ENCODE measurements around the gene SMARCAL1.

The SMARCAL1 gene

DNA sequence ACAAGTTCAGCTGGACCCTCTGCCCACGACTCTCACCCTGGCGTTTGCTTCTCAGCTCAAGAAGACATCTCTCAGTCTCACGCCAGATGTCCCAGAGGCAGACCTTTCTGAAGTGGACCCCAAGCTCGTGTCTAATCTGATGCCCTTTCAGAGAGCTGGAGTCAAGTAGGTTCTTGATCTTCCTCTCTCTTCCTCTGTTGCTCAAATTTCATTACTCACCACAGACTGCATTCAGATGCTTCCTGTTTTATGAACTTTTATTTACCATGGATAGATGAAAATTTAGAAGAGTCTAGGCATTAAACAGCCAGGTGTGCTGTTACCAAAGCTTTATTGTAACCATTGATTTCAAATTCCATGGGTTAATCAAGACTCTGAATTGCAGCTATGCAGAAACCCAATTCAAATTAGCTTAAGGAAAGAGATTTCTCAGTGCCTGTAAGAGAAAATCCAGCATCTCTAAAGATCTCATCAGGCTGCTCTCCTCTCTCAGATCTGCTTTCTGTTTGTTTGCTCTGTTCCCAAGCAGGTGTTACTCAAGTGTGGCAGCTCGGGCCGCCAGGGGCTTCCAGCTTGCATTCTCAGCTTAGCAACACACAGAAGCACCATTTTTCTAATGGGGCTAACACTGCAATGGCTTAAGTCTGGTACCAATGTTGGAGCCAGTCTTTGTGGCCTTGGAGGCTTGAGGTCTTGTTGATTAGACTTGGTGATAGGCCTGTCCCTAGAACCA lies 16.5 kb downstream of the SMARCAL1 start:
- DNase-seq (ENCODE audit: low spot score), result no peak

DNA sequence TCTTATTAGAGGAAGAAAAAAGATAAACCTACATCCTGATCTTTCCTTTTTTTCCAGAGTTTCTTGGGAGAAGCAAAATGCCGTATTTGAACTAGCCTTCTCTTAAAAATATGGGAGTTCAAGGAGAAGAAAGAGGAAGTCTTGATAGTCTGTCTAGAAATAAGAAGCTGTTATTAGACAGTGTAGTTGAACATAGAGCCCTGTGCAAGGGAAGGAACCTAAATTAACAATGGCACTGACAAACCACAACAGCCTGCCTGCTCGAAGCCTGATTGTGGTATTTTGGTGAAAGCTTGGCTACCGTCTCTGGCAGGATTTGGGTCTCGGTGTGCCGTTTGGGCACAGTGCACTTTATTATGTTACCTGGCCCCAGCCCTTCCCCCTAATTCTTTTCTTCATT lies 17.1 kb downstream of the SMARCAL1 start:
- no peak for DNase-seq (ENCODE audit: low spot score)

DNA sequence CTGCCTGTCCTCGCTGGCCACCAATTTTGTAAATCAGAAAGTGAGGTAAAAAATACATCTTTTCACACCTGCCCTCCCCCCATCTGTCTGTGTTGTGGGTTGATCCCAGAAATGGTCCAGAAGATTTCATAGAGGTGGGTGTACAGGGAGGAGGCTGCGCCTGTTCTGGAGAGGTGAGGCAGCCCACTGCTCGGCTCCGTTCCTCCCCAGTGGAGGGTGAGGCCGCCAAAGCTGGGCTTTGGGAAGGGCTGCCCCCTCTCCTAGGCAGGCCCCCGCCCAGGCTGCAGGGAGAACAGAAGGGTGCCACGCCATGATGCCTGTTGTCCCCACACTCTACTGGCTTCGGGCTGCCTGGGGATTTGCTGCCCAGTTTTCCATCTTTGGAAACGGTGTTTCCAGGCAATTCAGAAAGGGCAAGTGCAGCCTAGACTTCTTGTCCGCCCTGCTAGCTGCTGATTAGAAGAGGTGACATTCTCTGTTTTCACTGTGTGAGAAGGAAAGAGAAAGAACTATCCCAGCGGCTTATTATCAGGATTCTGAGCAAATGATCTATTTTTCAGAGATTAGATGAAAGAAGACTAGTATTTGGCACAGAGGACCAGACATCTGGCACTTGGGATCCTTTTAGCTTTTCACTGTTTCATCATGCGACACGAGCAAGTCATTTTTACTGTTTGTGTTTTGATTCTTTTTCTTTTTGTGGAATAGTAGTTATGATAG lies 18.7 kb downstream of the SMARCAL1 start:
- no peak for DNase-seq (ENCODE audit: low spot score)

DNA sequence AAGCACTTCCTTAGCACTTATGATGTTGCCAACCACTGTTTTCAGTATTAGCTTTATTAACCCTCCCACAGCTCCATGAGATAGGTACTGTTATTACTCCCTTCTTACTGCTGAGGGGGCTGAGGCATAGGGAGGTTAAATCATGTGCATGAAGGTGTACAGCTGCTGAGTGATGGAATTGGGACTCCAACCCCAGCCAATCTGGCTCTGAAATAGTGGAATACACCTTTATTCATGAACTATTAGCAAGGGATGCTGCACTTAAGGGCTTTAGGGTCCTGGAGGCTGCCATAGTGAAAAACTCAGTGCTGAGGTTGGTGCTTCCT lies 19.2 kb downstream of the SMARCAL1 start:
- DNase-seq (ENCODE audit: low spot score), result no peak

DNA sequence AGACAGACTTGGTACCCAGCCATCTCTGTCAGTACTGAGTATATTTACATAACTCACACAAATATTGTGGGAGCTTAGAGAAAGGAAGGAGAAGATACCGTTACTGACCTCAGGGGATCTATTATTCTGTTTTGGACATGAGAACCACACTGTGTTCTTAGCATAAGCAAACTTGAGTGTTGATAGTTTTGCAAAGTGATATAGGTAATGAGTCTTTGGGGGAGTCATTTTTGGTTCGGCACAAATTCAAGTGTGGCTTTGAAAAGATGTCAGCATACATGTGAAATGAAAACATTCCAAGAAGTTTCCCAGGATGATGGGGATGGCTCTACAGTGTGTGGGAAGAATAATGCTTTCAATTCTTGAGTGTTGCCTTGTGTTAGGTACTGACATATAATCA lies 24.1 kb downstream of the SMARCAL1 start:
- DNase-seq (ENCODE audit: low spot score), result no peak

DNA sequence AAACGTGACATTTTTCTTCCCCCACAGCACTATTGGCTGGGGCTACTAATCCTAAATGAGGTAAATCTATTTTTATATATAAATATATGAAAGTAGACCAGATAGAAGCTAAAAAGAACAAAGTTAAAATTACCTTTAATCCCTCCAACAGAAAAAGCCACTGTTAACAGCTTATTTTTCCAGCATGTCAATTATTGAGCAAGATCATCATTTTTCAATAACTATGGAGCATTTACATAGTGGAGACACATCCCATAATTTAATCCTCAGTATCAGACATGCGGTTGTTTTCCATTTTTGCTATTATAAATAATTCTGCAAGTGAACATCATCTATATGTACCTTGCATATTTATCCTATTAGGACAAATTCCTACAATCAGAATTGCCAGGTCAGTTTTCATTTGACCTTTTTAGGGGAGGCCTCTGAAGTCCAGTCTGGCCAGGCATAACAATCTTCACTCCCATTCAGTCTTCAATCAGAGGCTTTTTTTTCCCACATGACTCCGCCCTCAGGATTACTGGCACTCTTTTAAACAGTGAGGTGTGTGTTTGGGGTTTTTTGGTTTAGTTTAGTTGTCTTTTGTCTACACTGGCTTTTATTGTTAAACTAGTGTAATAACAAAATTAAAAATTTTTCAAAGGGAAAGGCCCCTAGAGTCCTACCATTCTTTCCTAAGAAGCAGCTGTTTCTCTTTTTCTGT lies 29.2 kb downstream of the SMARCAL1 start:
- no peak for DNase-seq (ENCODE audit: low spot score)

DNA sequence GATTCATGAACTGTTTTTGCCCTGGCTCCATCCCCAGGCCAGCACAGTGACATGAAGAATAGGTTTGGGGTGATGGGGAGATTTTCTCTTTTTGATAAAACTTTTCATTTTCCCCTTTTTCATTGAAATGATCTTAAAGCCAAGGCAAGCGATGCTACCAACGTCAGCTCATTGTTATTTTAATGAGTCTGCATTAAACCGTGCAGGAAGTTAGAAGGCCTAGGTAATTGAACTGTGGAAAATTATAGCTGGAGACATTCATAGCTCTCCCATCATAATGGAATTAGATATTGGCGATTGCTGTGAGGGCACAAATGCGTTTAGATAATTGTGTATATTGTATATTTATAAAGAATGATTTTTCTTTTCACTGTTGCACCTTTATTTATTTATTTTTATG lies 33.2 kb downstream of the SMARCAL1 start:
- no peak for DNase-seq (ENCODE audit: low spot score)

DNA sequence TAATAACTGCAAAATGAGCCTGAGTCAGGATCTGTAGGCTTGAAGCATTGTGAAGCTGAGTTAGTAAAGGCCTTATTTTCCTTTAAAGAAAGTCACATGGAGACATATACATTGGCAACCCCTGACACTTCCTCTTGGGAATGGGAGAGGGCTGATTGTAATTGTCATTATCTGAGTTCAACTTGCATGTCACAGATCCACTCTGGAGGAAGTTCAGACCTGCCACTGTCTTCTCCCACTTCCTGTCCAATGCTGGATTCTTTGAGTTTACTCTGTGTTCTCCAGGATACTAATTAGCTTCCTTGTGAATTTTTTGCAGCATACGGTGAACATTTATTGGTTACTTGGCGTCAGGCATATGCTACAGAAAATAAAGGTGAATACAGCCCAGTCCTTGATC lies 34.1 kb downstream of the SMARCAL1 start:
- DNase-seq (ENCODE audit: low spot score), result no peak

DNA sequence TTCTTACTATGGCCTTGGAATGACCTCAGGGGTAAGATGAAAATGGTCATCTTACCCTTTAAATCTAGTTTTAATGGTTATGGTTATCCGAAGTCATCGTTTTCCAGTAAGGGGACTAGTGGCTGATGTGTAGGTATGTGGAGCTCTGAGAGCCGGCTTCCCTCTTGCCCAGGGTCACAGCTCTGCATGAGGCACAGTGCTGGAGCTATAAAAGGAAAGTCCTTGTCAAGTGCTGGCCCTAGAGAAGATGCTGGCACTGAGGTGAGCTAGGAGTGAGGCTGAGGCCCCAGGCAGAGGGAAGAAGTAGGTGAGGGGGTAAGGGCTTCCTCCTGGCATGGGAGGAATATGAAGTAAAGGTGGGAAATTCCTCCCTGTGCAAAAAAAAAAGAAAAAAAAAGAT lies 35.0 kb downstream of the SMARCAL1 start:
- no peak for DNase-seq (ENCODE audit: low spot score)

DNA sequence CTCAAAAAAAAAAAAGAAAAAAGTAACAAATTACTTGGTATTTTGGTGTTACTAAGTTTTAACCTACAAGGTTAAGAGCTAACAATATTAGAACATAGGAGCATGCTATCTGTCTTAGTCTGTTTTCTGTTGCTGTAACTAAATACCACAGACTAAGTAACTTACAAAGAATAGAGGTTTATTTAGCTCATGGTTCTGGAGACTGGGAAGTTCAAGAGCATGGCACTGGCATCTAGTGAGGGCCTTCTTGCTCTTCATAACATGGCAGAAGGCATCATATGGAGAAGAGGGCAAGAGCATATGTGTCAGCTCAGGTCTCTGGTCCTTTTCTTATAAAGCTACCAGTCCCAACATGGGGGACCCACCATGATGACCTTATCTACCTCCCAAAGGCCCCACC lies 36.5 kb downstream of the SMARCAL1 start:
- no peak for DNase-seq (ENCODE audit: low spot score)

DNA sequence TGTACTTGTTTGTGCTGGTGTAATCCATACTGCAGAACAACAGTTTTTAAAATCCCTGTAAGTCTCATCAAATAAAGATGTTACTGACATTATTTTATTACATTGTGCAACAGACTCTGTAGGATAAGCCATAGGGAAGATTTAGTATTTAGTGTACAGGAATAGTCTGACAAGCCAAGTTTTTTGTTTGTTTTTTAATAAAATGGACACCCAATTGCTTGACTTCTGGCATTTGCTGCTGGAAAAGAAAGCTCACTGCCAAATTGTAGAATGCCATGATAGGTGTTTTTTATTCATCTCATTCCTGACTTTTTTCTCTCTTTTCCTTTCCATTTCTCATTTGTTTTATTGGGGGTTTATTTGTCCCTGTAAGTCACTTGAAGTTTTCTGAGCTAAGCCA lies 38.1 kb downstream of the SMARCAL1 start:
- DNase-seq (ENCODE audit: low spot score), result no peak

DNA sequence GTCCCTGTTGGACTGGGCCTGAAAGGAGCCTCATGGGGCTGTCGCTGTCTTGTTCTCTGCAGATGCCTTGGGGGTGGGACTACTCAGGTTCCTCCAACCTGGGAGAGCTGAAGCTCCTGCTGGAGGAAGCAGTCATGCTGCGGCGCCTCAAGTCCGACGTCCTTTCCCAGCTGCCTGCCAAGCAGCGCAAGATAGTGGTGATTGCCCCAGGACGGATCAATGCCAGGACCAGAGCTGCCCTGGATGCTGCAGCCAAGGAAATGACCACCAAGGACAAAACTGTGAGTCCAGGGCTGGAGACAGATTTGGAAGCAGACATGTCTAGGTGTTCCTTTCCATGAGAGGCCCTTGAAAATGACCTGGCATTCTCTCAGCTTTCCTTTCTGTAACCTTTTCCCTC lies 38.5 kb downstream of the SMARCAL1 start:
- no peak for DNase-seq (ENCODE audit: low spot score)

DNA sequence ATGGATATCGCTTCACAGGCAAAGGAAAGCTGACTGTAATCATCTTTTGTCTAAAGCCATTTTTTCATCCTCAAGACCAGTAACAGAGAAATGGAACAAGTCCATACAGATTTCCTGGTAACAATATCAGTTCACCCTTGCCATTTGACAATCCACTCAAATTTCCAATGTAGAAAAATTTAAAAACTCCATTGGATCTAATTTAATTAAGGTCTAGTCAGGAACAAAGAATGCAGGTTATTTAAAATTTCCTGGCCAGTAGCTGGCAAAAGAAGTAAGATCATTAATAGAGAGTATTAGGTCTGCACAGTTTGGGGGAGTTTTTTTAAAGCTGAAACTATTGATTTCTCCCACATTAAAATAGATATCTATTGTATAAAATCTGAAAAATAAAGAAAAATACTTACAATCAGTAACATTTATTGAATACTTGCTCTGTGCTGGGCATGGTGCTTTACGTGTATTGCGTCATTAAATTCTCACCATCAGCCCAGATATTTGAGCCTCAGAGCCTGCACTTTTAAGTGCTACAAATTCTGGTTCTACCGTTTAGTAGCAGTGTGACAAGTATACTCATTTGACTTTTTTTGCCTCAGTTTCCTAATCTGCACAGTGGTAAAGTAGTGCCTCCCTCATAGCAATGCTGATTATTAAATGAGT lies 41.8 kb downstream of the SMARCAL1 start:
- DNase-seq (ENCODE audit: low spot score), result no peak

DNA sequence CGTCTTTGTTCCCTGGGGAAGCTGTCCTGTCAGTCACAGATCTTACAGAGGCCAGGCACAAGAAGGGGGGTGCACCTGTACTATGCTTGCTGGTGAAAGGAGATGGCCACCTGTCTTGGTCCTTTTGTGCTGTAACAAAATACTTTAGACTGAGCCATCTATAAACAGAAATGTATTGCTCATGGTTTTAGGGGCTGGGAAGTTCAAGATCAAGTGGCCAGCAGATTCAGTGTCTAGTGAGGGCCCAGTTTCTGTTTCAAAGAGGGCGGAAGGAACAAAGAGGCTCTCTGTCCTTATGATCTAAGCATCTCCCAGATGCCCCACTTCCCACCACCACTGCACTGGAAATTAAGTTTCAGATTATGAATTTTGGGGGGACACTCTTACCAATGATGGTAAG lies 50.9 kb downstream of the SMARCAL1 start:
- DNase-seq (ENCODE audit: low spot score), result no peak

DNA sequence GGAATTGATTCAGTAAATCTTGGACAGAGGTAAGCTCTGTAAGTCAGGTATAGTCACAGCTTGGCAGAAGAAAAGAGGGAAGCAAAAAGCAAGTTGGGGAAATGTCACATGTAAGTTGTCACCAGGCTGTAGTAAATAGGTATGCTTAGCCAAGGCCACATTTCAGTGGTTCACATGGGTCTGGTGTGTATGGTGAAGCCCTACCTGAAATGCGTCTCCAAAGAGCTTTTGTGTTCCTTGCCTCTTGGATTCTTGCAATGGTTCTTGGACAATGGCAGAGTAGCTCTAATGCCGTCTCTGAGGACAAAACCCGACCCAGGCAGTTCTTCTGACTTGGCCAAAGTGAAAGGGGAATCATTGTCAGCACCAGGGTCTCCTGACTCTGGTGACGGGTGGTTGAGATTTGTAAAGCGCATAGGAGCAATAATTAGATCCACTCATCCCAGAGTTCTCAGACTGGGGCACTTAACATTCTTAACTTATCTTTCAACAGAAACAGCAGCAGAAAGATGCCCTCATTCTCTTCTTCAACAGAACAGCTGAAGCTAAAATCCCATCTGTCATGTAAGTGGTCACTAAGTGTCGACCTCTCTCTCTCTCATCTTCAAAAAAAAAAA lies 51.9 kb downstream of the SMARCAL1 start:
- DNase-seq (ENCODE audit: low spot score), result no peak

DNA sequence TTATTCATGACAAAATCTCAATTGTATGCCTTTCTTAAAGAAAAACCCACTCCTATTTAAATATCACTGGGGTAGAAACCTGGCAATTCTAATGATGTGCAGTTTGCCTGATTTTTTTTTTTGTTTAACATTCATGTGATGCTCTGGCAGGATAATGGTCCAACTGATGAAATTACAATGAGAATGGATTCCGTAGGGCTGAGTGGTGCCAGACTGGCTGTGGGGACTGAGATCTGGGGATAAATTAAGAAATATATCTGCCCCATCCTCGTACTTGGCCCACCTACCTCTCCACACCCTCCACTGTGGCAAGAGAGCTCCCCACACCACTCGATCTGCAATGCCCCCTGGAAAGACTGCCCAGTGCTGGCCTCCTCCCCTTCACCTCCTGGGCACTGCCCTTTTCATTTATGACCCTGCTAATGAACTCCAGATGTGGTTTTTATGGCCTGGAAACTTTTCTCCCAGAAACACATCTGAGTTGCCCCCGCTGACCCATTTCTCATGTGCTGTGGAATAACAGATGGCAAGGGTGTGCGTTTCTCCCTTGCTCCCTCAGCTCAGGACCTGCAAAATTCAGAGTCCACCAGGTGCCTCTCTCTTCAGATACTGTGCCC lies 53.4 kb downstream of the SMARCAL1 start:
- no peak for DNase-seq (ENCODE audit: low spot score)

DNA sequence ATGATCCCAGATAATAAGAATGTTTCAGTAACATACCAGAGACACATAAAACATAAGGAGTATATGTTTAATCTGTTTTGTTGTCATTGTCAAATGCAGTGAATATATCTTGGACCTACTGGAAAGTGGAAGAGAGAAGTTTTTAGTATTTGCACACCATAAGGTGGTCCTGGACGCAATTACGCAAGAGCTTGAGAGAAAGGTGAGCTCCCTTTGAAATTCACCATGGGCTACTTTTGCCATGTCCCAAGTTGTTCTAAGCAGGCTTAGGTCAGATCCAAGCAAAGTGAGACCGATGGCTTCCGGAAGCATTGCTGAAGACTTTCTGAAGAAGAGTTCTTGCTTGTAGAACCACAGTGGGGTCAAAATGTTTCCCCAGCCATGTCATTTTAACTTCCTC lies 55.6 kb downstream of the SMARCAL1 start:
- no peak for DNase-seq (ENCODE audit: low spot score)

DNA sequence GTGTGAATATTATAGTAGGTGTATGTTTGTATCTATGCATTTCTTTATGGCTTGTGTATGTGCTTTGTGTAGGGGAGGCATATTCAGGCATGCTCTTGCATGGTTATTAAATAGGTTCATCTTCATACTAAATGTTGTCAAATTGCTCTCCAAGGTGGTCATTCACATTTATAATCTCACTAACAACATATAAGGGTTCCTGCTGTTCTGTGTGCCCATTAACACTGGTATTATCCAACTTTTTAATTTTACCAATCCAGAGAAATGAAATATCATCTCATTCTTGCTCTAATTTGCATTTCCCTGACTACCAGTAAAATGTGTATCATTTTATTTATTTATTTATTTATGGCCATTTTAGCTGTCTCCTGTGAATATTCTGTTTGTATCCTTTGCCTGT lies 57.4 kb downstream of the SMARCAL1 start:
- DNase-seq (ENCODE audit: low spot score), result no peak

DNA sequence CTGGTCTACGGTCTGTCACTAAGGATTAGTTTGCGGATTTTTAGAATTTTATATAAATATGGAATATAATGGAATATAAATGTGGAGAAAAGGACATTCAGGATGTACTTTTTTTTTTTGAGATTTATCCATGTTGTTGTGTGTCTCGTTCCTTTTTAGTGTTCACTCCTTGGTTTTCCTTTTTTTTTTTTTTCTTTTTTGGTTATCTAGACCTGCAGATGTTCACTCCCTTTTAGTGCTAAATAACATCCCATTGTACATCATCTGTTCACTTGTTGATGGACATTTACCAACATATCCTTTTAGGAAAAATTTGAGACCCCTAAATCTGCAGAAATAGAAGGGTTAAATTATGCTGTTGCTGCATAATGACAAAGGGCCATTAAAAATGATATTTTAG lies 60.9 kb downstream of the SMARCAL1 start:
- no peak for DNase-seq (ENCODE audit: low spot score)

DNA sequence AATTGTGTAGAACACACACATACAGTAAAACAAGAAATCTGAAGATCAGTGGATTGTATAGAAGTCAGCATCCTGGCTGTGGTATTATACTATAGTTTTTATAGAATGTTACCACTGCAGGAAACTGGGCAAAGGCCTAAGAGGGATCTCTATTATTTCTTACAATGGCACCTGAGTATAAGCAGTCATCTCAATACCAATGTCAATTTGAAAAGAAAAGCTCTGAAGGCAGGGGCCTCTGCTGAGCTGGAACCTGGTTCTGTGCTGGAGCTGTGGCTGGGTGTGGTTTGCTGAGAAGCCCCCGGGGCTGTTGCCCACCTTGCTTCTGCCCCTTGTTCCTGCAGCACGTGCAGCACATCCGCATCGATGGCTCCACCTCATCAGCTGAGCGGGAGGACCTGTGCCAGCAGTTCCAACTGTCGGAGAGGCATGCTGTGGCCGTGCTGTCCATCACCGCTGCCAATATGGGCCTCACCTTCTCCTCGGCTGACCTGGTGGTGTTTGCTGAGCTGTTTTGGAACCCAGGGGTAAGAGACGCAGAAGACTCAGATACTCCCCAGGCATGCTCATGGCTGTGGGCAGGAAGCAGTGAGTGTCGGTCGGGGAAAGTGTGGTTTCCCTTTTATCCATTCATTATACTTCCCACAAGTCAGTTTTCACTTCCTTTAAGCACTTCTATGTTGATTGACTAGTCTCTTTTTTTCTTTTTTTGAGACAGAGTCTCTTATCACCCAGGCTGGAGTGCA lies 62.8 kb downstream of the SMARCAL1 start:
- DNase-seq (ENCODE audit: low spot score), result no peak

DNA sequence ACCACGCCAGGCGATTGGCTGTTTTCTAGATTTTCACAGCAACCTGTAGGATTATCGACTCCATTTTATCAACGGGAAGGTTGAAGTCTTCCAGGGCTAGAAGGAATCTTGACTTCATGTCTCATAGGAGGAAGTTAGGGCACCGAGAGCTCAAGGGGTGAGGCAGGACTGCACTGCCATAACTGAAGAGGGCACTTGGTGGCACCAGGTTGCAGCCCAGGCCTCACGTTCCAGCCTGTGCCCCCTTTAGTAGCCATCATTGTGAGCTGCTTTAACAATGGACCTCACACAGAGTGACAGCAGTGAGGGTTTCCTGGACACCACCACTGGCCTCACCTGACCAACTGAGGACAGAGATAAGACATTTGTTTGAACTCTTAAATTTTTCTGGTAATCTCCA lies 63.5 kb downstream of the SMARCAL1 start:
- no peak for DNase-seq (ENCODE audit: low spot score)

Data from germinal center (tissue), 1 donor.